Measurements from ENCODE around the gene CYP2S1.
"Not testable (repeated sequence)": the region's sequence is repeated elsewhere in the genome, so short reads cannot be mapped to it uniquely, and the experiment has no call there.

CYP2S1 gene

DNA sequence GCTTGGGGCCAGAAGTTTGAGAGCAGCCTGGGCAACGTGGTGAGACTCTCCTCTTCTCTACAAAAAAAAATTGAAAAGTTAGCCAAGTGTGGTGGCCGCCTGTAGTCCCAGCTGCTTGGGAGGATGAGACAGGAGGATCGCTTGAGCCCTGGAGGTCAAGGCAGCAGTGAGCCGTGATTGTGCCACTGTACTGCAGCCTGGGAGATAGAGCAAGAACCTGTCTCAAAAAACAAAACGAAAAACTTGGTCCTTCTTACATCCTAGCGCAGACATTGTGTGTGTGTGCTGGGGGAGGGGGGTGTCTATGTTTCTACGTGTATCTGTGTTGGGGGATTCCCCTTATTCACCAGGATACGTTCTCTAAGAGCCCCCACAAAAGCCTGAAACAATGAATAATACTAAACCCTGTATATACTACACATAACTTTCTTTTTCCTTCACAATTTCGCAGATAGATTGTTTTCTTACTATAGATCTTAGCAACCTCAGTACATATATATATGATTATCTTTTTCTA lies 33.9 kb downstream of the CYP2S1 start:
- DNase-seq: no peak

DNA sequence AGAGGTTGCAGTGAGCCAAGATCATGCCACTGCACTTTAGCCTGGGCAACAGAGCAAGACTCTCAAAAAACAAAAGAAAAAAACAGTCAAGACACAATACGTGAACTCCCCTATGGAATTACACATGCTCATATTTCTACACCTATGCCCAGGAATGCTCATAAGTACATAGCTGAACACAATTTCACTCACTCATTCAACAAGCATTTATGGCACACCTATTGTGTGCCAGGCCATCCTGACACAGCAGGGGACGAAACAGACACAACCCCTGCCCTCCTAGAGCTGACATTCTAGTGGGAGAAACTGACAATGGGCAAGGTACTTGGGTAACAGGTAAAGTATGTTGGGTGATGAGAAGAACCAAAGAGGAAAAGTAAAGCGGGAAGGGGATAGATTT lies 35.5 kb downstream of the CYP2S1 start:
- DNase-seq: no peak

DNA sequence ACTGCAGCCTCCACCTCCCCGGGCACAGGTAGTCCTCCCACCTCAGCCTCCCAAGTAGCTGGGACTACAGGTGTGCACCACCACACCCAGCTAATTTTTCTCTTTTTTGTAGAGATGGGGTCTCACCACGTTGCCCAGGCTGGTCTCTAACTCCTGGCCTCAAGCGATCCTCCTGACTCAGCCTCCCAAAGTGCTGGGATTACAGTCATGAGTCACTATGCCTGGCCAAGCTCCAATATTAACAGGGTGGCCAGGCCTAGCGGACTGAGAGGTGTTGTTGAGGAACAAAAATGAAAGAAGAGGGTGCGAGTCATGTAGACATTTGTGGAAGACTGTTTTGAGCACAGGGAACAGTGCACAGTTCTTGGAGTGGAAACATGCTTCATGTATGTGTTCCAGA lies 36.3 kb downstream of the CYP2S1 start:
- not testable (repeated sequence) for DNase-seq

DNA sequence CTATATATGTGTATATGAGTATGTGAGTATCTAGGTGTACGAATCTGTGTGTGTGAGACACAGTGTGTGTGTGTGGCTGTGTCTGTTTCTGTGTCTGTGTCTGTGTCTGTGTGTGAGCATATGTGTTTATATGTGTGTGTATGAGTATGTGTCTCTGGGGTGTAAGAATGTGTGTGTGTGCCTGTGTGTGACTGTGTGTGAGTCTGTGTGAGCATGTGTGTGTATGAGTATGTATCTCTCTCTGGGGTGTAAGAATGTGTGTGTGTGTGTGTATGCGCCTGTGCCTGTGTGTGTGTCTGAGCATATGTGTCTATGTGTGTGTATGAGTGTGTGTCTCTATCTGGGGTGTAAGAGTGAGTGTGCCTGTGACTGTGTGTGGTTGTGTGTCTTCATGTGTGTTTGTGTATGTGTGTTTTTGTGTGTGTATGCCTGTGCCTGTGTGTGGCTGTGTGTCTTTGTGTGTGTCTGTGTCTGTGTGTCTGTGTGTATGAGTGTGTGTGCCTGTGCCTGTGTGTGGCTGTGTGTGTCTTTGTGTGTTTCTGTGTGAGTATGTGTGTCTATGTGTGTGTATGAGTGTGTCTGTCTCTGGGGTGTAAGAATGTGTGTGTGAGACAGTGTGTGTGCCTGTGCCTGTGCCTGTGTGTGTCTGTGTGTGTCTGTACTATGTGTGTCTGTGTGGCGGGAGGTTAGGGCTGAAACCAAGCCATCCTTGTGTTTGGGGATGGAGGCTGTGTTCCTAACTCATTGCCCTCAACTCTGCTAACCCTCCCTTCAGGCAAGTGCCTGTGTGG lies 37.2 kb downstream of the CYP2S1 start:
- no peak for DNase-seq

- DNase-seq: no peak
Observed at GRCh38 chr19:41232686-41233085, 39.7 kb downstream of the CYP2S1 start.

GRCh38 chr19:41233748-41234240 lies 40.8 kb downstream of the CYP2S1 start:
- DNase-seq: no peak

DNA sequence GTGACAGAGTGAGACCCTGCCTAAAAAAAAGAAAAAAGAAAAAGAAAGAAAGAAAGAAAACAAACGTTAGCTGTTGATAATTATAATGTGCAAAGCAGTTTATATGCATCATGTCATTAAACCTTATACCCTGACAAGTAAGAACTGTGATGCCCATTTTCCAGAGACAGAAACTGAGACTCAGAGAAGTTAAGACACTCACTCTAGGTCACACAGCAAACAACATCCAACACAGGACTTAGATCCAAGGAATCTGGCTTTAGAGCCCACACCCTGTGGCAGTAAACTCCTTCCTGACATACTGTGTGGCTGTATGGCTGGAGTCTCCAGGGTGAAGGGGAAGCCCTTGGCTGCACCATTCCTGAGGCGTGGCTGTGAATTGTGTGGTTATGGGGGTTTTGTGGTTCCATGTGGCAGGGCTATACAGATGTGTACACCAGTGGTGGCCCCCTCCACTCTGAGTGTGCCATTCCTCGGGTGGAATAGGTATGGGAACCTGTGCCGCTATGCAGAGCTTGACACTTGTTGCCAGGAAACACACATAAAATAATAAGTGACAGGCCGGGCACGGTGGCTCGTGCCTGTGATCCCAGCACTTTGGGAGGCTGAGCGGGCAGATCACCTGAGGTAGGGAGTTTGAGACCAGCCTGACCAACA lies 41.6 kb downstream of the CYP2S1 start:
- no peak for DNase-seq

DNA sequence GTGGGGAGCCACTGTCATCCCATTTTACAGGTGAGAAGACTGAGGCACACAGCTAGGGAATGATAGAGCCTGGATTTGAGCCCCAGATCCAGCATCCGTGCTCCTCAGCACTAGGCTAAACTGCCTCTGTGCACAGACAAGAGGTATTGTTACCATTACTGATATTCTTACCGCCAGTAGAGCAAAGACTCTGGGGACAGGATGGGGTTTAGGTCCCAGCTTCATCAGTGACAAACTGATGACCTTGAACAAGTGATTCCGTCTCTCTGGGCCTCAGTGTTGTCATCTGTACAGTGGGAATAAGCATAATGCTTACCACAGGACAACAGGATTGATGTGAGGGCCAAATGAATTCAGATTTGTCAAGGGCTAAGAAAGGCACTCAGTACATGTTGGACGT lies 42.5 kb downstream of the CYP2S1 start:
- no peak for DNase-seq

DNA sequence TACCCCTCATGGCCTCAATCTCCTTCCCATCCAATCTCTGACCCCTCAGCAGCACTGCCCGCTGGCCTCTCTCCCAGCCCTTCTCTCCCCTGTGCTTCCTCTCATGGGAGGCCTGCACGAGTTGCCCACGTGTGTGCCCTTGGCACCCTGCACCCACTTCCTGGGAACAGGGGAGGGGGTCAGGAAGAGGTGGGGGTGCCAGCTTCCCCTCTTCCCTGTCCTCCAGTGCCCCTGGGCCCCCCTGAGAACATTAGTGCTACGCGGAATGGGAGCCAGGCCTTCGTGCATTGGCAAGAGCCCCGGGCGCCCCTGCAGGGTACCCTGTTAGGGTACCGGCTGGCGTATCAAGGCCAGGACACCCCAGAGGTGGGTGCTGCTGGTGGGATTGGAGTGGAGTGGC lies 45.2 kb downstream of the CYP2S1 start:
- no peak for DNase-seq

GRCh38 chr19:41239363-41239762 lies 46.3 kb downstream of the CYP2S1 start:
- no peak for DNase-seq

DNA sequence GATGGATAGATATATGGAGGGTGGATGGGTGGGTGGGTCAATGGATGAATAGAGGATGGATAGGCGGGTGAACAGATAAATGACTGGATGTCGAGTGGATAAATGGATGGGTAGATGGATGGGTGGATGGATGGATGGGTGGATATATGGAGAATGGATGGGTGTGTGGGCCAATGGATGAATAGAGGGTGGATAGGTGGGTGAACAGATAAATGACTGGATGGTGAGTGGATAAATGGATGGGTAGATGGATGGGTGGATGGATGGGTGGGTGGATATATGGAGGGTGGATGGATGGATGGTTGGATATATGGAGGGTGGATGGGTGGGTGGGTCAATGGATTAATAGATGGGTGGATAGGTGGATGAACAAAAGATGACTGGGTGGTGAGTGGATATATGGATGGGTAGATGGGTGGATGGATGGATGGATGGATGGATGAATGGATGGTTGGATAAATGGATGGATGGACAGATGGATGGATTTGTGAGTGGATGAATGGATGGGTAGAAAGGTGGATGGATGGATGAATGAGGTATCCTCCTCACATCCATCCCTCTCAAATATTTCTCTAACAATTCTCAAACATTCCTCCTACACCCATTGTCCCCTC lies 47.0 kb downstream of the CYP2S1 start:
- DNase-seq: no peak

- no peak for DNase-seq
Observed at GRCh38 chr19:41241859-41242258, 48.8 kb downstream of the CYP2S1 start.

- no peak for DNase-seq
Observed at GRCh38 chr19:41244117-41244516, 51.1 kb downstream of the CYP2S1 start.

DNA sequence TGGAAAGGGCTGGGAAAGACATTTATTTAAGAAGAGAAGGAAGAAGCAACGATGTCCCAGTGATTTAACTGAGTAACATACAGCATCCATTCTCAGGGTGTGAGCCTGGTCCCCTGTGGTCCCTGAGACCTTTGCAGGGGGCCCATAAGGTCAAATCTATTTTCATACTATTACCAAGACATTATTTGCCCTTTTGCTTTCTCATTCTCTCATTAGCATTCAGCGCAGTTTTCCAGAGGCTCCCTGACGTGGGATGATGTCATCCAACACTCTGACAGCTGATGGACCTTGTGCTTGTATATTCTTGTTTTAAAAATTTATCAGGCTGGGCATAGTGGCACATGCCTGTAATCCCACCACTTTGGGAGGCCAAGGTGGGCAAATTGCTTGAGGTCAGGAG lies 52.8 kb downstream of the CYP2S1 start:
- no peak for DNase-seq

GRCh38 chr19:41248895-41249294 lies 55.9 kb downstream of the CYP2S1 start:
- DNase-seq: no peak

DNA sequence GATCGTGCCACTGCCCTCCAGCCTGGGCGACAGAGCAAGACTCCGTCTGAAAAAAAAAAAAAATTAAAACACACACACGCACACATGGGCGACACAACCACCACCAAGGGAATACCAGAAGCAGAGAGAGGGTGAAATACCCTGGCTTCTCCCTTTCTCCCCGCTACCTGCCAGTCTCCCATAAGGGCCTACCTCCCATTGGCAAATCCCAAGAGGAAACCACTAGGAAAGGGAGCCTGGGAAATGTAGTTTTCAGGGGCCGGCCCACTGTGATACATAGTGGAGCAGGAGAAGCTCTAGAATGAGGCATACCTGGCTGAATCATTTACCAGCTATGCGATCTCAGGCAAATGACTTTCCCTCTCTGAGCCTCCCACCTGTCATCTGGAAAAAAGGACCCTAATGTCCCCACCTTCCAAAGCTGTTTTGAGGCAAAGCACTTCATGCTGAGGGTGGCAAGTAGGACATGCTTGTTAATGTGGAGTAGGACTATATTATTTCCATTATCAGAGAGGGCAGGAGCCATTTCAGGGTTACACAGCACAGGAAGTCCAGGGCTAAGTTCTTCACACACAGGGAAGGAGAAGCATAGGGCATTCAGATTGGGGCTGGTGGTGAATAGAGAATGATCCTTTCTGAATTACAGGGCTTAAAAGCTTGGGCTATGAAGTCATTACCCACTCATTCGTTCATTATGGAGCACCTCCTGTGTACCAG lies 56.8 kb downstream of the CYP2S1 start:
- no peak for DNase-seq

- DNase-seq: no peak
Observed at GRCh38 chr19:41253660-41254059, 60.6 kb downstream of the CYP2S1 start.

- no peak for DNase-seq
Observed at GRCh38 chr19:41255171-41255570, 62.2 kb downstream of the CYP2S1 start.
